Panc1 (cell line): Measurements from ENCODE around the gene DPPA5. TPM values are rescaled to one million over a fixed set of nuclear protein-coding genes. Genes with fewer than 3 reads are reported as not detected.
"Not testable (repeated sequence)": the region's sequence is repeated elsewhere in the genome, so short reads cannot be mapped to it uniquely, and the experiment has no call there.

Experiments
- ATAC-seq: fragments of 200-7000 bp; cut with Tn5 transposase; 2 replicates; pipeline ENCODE4 v1.9.1; 2020; ENCODE audit warnings: mild to moderate bottlenecking, moderate library complexity
- BruUV-seq: library from RNA; stranded (reverse); fragments of 400-500 nt; replicated peaks from 2 replicates; lab custom pipeline; 2021; lab: Mats Ljungman, UMichigan
- CTCF ChIA-PET: fragments of 300-600 bp; sonication (Branson Sonifier 250); formaldehyde crosslinking; loops from one replicate; lab custom pipeline; 2022; ENCODE audit warnings: antibody characterized with exemption; lab: Charles Lee
- POLR2A ChIA-PET: fragments of 300-600 bp; sonication (Branson Sonifier 250); formaldehyde crosslinking; loops from one replicate; lab custom pipeline; 2022; ENCODE audit warnings: antibody characterized with exemption; lab: Charles Lee
- DNase-seq: peaks from one replicate; pipeline ENCODE4 v3.0.0-alpha.2; 2010; ENCODE audit warnings: low read depth, low spot score
- H3K27ac ChIP-seq: 2 replicates; pipeline ENCODE4 v1.5.1; 2011; ENCODE audit warnings: mild to moderate bottlenecking, low read length, inconsistent platforms
- H3K27me3 ChIP-seq: fragments of 200-500 bp; sonication (Bioruptor generic); 2 replicates; pipeline ENCODE4 v1.6.0; 2014; ENCODE audit warnings: low read length, inconsistent platforms; ENCODE audit not compliant: control insufficient read depth, insufficient read depth
- H3K36me3 ChIP-seq: fragments of 200-500 bp; sonication (Bioruptor generic); 2 replicates; pipeline ENCODE4 v1.5.1; 2014; ENCODE audit warnings: inconsistent platforms, mild to moderate bottlenecking, low read length, moderate library complexity; ENCODE audit not compliant: control insufficient read depth, insufficient read depth
- H3K4me1 ChIP-seq: 2 replicates; pipeline ENCODE4 v1.5.1; 2011; ENCODE audit warnings: inconsistent platforms, mild to moderate bottlenecking, low read length, moderate library complexity; ENCODE audit not compliant: control insufficient read depth, insufficient read depth
- H3K4me3 ChIP-seq, 2 experiments: 2 replicates each; pipeline ENCODE4 v1.5.1; 2011 to 2012; ENCODE audit warnings: low read depth in 2 of 2, low read length in 2 of 2, mild to moderate bottlenecking in 2 of 2, inconsistent platforms in 1 of 2, moderate library complexity in 1 of 2
- H3K9me3 ChIP-seq: fragments of 200-500 bp; sonication (Bioruptor generic); 2 replicates; pipeline ENCODE4 v1.5.1; 2014; ENCODE audit warnings: low read depth, mild to moderate bottlenecking, inconsistent platforms, low read length, moderate library complexity; ENCODE audit not compliant: control insufficient read depth, insufficient read depth
- POLR2AphosphoS5 ChIP-seq: IDR thresholded peaks from 2 replicates; pipeline ENCODE4 v1.6.1; 2012; ENCODE audit warnings: mild to moderate bottlenecking, low read depth, low read length, moderate library complexity
- SIN3A ChIP-seq: IDR thresholded peaks from 2 replicates; pipeline ENCODE4 v1.6.1; 2012; ENCODE audit warnings: low read depth, mild to moderate bottlenecking, low read length, moderate library complexity, borderline replicate concordance; ENCODE audit not compliant: insufficient read depth
- TCF7L2 ChIP-seq: IDR thresholded peaks from 2 replicates; pipeline ENCODE4 v1.6.1; 2011; ENCODE audit warnings: mild to moderate bottlenecking, low read depth, low read length, inconsistent platforms
- in situ Hi-C: cut with HindIII; loops from 2 replicates; pipeline ENCODE4 v1.10.0; 2016; ENCODE audit warnings: low sequenced_read_pairs, low pct_unique_long_range_greater_than_20kb
- intact Hi-C: fragments of 100-400 bp; cut with micrococcal nuclease; formaldehyde crosslinking; loops from one replicate; pipeline ENCODE4 v1.10.0; 2022; ENCODE audit not compliant: unreplicated experiment
- total RNA-seq: library from RNA; stranded (reverse); gene quantifications from one replicate; pipeline ENCODE4 v1.2.1, GENCODE V29; 2021; ENCODE audit not compliant: unreplicated experiment
- TF ChIP-seq, protein P1 (sequence below): fragments of 450-650 bp; IDR thresholded peaks from 2 replicates; pipeline ENCODE4 v1.5.1; 2017; ENCODE audit warnings: mild to moderate bottlenecking
- TF ChIP-seq, protein P2 (sequence below), 2 experiments: IDR thresholded peaks; 2 replicates each; pipeline ENCODE4 v1.6.1; 2011 to 2012; ENCODE audit warnings: low read depth in 2 of 2, control low read depth in 1 of 2, low read length in 1 of 2, mild to moderate bottlenecking in 1 of 2, moderate library complexity in 1 of 2; ENCODE audit not compliant: insufficient read depth in 1 of 2

DPPA5 gene
- total RNA-seq, 1 experiment from 2014 or later, result not detected

DNA sequence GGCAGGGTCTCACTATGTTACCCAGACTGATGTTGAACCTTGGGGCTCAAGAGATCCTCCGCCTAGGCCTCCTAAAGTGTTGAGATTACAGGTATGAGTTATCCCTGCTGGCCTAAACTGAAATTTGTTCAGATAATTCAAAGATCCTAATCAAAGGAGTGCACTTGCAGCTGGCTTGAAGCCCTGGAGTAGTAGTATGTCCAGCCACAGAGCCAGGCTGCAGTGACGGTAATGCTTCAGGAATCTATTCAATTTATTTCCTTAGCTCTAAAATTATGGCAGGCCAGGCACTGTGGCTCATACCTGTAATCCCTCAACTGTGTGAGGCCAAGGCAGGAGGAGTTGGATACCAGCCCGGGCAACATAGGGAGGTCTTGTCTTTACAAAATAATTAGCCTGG is 39.2 kb upstream of the DPPA5 start:
- H3K27me3 ChIP-seq, result no peaks in the 10 kb centered on the region
- POLR2A ChIA-PET, result no interaction called here
- TF ChIP-seq TCF7L2 (no peak), SIN3A (no peak), POLR2AphosphoS5 (no peak)
- TF ChIP-seq, protein P1, sequence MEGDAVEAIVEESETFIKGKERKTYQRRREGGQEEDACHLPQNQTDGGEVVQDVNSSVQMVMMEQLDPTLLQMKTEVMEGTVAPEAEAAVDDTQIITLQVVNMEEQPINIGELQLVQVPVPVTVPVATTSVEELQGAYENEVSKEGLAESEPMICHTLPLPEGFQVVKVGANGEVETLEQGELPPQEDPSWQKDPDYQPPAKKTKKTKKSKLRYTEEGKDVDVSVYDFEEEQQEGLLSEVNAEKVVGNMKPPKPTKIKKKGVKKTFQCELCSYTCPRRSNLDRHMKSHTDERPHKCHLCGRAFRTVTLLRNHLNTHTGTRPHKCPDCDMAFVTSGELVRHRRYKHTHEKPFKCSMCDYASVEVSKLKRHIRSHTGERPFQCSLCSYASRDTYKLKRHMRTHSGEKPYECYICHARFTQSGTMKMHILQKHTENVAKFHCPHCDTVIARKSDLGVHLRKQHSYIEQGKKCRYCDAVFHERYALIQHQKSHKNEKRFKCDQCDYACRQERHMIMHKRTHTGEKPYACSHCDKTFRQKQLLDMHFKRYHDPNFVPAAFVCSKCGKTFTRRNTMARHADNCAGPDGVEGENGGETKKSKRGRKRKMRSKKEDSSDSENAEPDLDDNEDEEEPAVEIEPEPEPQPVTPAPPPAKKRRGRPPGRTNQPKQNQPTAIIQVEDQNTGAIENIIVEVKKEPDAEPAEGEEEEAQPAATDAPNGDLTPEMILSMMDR, result no peak
- TF ChIP-seq, protein P2, sequence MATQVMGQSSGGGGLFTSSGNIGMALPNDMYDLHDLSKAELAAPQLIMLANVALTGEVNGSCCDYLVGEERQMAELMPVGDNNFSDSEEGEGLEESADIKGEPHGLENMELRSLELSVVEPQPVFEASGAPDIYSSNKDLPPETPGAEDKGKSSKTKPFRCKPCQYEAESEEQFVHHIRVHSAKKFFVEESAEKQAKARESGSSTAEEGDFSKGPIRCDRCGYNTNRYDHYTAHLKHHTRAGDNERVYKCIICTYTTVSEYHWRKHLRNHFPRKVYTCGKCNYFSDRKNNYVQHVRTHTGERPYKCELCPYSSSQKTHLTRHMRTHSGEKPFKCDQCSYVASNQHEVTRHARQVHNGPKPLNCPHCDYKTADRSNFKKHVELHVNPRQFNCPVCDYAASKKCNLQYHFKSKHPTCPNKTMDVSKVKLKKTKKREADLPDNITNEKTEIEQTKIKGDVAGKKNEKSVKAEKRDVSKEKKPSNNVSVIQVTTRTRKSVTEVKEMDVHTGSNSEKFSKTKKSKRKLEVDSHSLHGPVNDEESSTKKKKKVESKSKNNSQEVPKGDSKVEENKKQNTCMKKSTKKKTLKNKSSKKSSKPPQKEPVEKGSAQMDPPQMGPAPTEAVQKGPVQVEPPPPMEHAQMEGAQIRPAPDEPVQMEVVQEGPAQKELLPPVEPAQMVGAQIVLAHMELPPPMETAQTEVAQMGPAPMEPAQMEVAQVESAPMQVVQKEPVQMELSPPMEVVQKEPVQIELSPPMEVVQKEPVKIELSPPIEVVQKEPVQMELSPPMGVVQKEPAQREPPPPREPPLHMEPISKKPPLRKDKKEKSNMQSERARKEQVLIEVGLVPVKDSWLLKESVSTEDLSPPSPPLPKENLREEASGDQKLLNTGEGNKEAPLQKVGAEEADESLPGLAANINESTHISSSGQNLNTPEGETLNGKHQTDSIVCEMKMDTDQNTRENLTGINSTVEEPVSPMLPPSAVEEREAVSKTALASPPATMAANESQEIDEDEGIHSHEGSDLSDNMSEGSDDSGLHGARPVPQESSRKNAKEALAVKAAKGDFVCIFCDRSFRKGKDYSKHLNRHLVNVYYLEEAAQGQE (IDR thresholded peaks at IDR 0.05; ENCODE audit: insufficient read depth in 1 of 2, low read depth in 2 of 2, low read length in 1 of 2), result no peak
- no peaks in the 10 kb centered on the region for H3K36me3 ChIP-seq
- in situ Hi-C loops (no loop called here), intact Hi-C loops (no loop called here)
- BruUV-seq, result no TSS peak
- CTCF ChIA-PET, result no interaction called here
- ATAC-seq, result no peak
- H3K9me3 ChIP-seq, result no peaks in the 10 kb centered on the region
- DNase-seq, result no peak
- peaks cover 17% of the 10 kb centered on the region for H3K4me1 ChIP-seq
- H3K4me3 ChIP-seq, result peak overlapping the region in 1 of 2 experiments; percentile 78; a peak in 2 of 4 replicates
- H3K27ac ChIP-seq, result peak overlapping the region; percentile 90; the same call in 1 of the 2 replicates

DNA sequence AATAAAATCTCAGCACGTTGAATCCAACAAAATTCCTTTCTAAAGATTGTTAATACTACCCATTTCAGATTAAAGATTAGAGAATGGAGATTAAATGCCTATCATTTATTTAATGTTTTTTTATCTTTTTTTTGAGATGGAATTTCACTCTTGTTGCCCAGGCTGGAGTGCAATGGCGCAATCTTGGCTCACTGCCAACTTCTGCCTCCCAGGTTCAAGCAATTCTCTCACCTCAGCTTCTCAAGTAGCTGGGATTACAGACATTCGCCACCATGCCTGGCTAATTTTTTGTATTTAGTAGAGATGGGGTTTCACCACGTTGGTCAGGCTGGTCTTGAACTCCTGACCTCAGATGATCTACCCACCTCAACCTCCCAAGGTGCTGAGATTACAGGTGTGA is 38.1 kb upstream of the DPPA5 start:
- H3K27me3 ChIP-seq, POLR2A ChIA-PET, in situ Hi-C loops, H3K9me3 ChIP-seq, DNase-seq, H3K4me3 ChIP-seq, intact Hi-C loops, H3K27ac ChIP-seq, ATAC-seq, BruUV-seq, H3K36me3 ChIP-seq: not testable (repeated sequence)
- H3K4me1 ChIP-seq, result peaks cover 18% of the 10 kb centered on the region
- CTCF ChIA-PET, result interaction anchor here (1.3 kb wide), 1 partner anchor 106 kb away, joined by 5 read pairs; no protein-coding TSS in a partner anchor

DNA sequence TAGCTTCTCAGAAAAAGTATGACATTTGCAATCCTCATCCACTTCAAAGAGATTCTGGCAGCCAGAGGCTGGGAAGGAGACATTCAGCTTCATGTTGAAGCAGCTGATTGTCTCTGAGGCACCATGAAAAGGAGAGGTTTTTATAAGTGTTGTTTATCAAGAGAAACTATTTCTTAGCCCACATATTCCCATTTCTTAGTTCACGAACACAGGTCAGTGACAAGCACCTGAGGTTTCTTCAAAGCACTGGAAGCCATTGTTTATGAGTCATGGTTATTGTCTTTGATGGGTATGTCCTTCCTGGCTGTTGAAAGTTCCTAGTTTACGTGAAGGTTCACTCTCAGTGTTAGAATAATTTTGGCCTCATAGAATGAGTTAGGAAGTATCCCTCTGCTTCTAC is 37.6 kb upstream of the DPPA5 start:
- POLR2A ChIA-PET, result no interaction called here

More for the DNA sequence above, 37.6 kb upstream of the DPPA5 start:
- no peak for ATAC-seq
- BruUV-seq, result no TSS peak
- no peaks in the 10 kb centered on the region for H3K36me3 ChIP-seq
- peaks cover 18% of the 10 kb centered on the region for H3K4me1 ChIP-seq
- intact Hi-C loops (no loop called here), in situ Hi-C loops (no loop called here)
- no peak overlapping the region for H3K4me3 ChIP-seq
- TF ChIP-seq, protein P2 (IDR thresholded peaks at IDR 0.05; ENCODE audit: insufficient read depth in 1 of 2, low read depth in 2 of 2, low read length in 1 of 2), result no peak
- TF ChIP-seq POLR2AphosphoS5, result no peak
- TF ChIP-seq SIN3A, result no peak
- TF ChIP-seq, protein P1, result no peak
- no peak for TF ChIP-seq TCF7L2
- CTCF ChIA-PET, result interaction anchor here (1.3 kb wide), 1 partner anchor 106 kb away, joined by 5 read pairs; no protein-coding TSS in a partner anchor
- no peaks in the 10 kb centered on the region for H3K9me3 ChIP-seq
- no peak for DNase-seq
- peak overlapping the region; percentile 17; the same call in 1 of the 2 replicates for H3K27ac ChIP-seq
- H3K27me3 ChIP-seq, result no peaks in the 10 kb centered on the region
